Measurements from ENCODE around the gene STK32B. TPM values are rescaled to one million over a fixed set of nuclear protein-coding genes. Genes with fewer than 3 reads are reported as not detected.

The STK32B gene
- polyA plus RNA-seq, 2 of the 4 experiments (the other 2 are of a cell fraction): 7.6 to 12.1 TPM

DNA sequence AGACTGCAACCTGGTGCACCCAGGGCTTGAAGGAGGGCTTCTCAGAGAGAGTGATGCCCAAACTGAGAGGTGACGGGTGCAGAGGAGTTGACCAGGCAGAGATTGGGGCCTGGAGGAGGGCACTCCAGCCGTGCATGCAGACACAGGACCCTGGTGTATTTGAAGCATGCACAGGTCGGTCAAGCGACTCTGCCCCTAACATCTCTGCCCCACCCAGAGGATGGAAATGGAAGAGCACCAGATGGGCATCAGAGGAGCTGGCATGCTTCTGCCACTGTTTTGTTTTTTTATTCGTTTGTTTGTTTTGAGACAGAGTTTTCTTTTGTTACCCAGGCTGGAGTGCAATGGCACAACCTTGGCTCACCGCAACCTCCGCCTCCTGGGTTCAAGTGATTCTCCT is 336.2 kb downstream of the STK32B start:
- Histone ChIP-seq H3K4me1 (peaks cover 26% of the 10 kb centered on the region), H3K4me2 (no peak overlapping the region), H3K27ac (0 out of 6 replicates have a peak overlapping the region, but pooled peaks of 1 of the 2 experiments have one; percentile 13), H3K9me3 (no peaks in the 10 kb centered on the region), H3K4me3 (no peak overlapping the region)
- CTCF ChIA-PET: interaction anchor here (1.2 kb wide), 1 partner anchor 337 kb away, joined by 3 read pairs; no protein-coding TSS in a partner anchor
- TF ChIP-seq POLR2A (IDR thresholded peaks at IDR 0.05; ENCODE audit: low read length) (no peak), KDM1A (IDR thresholded peaks at IDR 0.05; ENCODE audit: low read depth) (no peak), ZC3H11A (IDR thresholded peaks at IDR 0.05) (no peak), JUN (IDR thresholded peaks at IDR 0.05) (no peak), CHD2 (IDR thresholded peaks at IDR 0.05; ENCODE audit: low read length, partially characterized antibody) (no peak), RAD21 (conservative IDR thresholded peaks at IDR 0.05 in 1 of 2, IDR thresholded peaks at IDR 0.05 in 1 of 2) (peak; percentile 15 to 20; a peak in 2 of 5 replicates), MAFK (IDR thresholded peaks at IDR 0.05; ENCODE audit: partially characterized antibody) (no peak), CBX2 (IDR thresholded peaks at IDR 0.05; ENCODE audit: borderline replicate concordance, low read depth) (no peak), SMC3 (IDR thresholded peaks at IDR 0.05) (0 out of 3 replicates have a peak, but pooled peaks have one; percentile 9)
- TF ChIP-seq, protein P1, sequence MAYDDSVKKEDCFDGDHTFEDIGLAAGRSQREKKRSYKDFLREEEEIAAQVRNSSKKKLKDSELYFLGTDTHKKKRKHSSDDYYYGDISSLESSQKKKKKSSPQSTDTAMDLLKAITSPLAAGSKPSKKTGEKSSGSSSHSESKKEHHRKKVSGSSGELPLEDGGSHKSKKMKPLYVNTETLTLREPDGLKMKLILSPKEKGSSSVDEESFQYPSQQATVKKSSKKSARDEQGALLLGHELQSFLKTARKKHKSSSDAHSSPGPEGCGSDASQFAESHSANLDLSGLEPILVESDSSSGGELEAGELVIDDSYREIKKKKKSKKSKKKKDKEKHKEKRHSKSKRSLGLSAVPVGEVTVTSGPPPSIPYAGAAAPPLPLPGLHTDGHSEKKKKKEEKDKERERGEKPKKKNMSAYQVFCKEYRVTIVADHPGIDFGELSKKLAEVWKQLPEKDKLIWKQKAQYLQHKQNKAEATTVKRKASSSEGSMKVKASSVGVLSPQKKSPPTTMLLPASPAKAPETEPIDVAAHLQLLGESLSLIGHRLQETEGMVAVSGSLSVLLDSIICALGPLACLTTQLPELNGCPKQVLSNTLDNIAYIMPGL (CRISPR knock-in tag; IDR thresholded peaks at IDR 0.05; ENCODE audit: borderline replicate concordance): no peak
- TF ChIP-seq, protein P2, sequence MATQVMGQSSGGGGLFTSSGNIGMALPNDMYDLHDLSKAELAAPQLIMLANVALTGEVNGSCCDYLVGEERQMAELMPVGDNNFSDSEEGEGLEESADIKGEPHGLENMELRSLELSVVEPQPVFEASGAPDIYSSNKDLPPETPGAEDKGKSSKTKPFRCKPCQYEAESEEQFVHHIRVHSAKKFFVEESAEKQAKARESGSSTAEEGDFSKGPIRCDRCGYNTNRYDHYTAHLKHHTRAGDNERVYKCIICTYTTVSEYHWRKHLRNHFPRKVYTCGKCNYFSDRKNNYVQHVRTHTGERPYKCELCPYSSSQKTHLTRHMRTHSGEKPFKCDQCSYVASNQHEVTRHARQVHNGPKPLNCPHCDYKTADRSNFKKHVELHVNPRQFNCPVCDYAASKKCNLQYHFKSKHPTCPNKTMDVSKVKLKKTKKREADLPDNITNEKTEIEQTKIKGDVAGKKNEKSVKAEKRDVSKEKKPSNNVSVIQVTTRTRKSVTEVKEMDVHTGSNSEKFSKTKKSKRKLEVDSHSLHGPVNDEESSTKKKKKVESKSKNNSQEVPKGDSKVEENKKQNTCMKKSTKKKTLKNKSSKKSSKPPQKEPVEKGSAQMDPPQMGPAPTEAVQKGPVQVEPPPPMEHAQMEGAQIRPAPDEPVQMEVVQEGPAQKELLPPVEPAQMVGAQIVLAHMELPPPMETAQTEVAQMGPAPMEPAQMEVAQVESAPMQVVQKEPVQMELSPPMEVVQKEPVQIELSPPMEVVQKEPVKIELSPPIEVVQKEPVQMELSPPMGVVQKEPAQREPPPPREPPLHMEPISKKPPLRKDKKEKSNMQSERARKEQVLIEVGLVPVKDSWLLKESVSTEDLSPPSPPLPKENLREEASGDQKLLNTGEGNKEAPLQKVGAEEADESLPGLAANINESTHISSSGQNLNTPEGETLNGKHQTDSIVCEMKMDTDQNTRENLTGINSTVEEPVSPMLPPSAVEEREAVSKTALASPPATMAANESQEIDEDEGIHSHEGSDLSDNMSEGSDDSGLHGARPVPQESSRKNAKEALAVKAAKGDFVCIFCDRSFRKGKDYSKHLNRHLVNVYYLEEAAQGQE (IDR thresholded peaks at IDR 0.05): no peak
- POLR2A ChIA-PET: no interaction called here
- 75% methylated on average over 7 of the region's 7 CpGs for WGBS (ENCODE audit: missing lambda C conversion rate)
- no peak for FAIRE-seq
- peak; percentile 65 to 76 for ATAC-seq
- peak; percentile 34 to 36 for DNase-seq (ENCODE audit: low read depth in 1 of 2, low spot score in 1 of 2)

DNA sequence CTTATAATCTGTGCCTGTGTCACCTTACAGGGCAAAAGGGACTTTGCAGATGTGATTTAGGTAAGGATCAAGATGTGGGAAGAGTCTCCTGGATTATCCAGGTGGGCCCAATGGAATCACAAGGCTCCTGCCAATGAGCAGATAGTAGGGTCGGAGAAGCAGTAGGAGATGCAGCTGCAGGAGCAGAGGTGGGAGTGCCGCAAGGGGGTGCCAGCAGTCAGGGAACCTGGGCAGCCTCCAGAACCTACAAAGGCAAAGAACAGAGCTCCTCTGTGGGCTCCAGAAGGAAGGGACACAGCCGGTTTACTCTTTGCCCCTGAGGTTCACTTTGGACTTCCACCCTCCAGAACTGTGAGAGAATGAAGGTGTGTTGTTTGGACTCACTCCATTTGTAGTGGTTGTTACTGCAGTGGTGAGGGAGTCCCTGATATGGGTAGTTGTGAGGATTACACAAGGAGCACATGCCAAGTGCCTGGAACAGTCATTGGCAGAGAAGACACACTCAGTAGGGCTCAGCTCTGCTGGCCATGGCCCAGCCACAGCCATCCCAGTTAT is 338.6 kb downstream of the STK32B start:
- Histone ChIP-seq H3K4me2 (no peak overlapping the region), H3K4me1 (peaks cover 13% of the 10 kb centered on the region; the same call in 2 of the 3 replicates), H3K4me3 (no peak overlapping the region), H3K9me3 (no peaks in the 10 kb centered on the region), H3K27ac (no peak overlapping the region)
- no peak for FAIRE-seq
- POLR2A ChIA-PET: no interaction called here
- TF ChIP-seq NR3C1 (IDR thresholded peaks at IDR 0.05) (no peak), NFE2L2 (conservative IDR thresholded peaks at IDR 0.05; ENCODE audit: low read length) (no peak), ZSCAN20 (CRISPR knock-in tag; IDR thresholded peaks at IDR 0.05) (no peak), SMC3 (IDR thresholded peaks at IDR 0.05) (no peak), FOXS1 (CRISPR knock-in tag; IDR thresholded peaks at IDR 0.05) (no peak), SREBF2 (IDR thresholded peaks at IDR 0.05) (no peak), RAD21 (conservative IDR thresholded peaks at IDR 0.05 in 1 of 2, IDR thresholded peaks at IDR 0.05 in 1 of 2) (no peak), CBX8 (IDR thresholded peaks at IDR 0.05) (no peak), BCL3 (IDR thresholded peaks at IDR 0.05) (no peak), HES2 (IDR thresholded peaks at IDR 0.05) (no peak), HOXA7 (CRISPR knock-in tag; IDR thresholded peaks at IDR 0.05) (no peak)
- TF ChIP-seq, protein P1 (CRISPR knock-in tag; IDR thresholded peaks at IDR 0.05; ENCODE audit: borderline replicate concordance): no peak
- TF ChIP-seq, protein P3, sequence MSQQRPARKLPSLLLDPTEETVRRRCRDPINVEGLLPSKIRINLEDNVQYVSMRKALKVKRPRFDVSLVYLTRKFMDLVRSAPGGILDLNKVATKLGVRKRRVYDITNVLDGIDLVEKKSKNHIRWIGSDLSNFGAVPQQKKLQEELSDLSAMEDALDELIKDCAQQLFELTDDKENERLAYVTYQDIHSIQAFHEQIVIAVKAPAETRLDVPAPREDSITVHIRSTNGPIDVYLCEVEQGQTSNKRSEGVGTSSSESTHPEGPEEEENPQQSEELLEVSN (IDR thresholded peaks at IDR 0.05; ENCODE audit: borderline replicate concordance, low read depth): no peak
- DNase-seq (ENCODE audit: low read depth in 1 of 2, low spot score in 1 of 2): no peak
- ATAC-seq: no peak
- WGBS (ENCODE audit: missing lambda C conversion rate): 67% methylated on average over 3 of the region's 3 CpGs
- CTCF ChIA-PET: interaction anchor here (2.2 kb wide), 1 partner anchor 10 kb away, joined by 7 read pairs; no protein-coding TSS in a partner anchor

Data from A549 (cell line).